H7 (cell line): Measurements from ENCODE around the gene ANTXRL. TPM values are rescaled to one million over a fixed set of nuclear protein-coding genes. Genes with fewer than 3 reads are reported as not detected.

ENCODE experiments used
- DNase-seq: peaks from one replicate; pipeline ENCODE4 v3.0.0; 2012
- H3K27me3 ChIP-seq: 2 replicates; pipeline ENCODE4 v1.6.0; 2011; ENCODE audit warnings: mild to moderate bottlenecking, low read length; ENCODE audit not compliant: control insufficient read depth, insufficient read depth
- H3K36me3 ChIP-seq: replicated peaks from 2 replicates; pipeline ENCODE4 v1.5.1; 2011; ENCODE audit warnings: low read length; ENCODE audit not compliant: control insufficient read depth, insufficient read depth
- H3K4me3 ChIP-seq: 2 replicates; pipeline ENCODE4 v1.5.1; 2011; ENCODE audit warnings: low read depth, mild to moderate bottlenecking, control low read depth, low read length, moderate library complexity; ENCODE audit not compliant: insufficient read depth
- total RNA-seq: library from RNA; depleted of rRNA; stranded (reverse); fragments of >200 nt; shearing (Covaris generic); gene quantifications from 2 replicates; pipeline ENCODE4 v1.2.3, GENCODE V29; 2014

ANTXRL gene
- total RNA-seq, 1 experiment from 2014 or later: not detected

DNA sequence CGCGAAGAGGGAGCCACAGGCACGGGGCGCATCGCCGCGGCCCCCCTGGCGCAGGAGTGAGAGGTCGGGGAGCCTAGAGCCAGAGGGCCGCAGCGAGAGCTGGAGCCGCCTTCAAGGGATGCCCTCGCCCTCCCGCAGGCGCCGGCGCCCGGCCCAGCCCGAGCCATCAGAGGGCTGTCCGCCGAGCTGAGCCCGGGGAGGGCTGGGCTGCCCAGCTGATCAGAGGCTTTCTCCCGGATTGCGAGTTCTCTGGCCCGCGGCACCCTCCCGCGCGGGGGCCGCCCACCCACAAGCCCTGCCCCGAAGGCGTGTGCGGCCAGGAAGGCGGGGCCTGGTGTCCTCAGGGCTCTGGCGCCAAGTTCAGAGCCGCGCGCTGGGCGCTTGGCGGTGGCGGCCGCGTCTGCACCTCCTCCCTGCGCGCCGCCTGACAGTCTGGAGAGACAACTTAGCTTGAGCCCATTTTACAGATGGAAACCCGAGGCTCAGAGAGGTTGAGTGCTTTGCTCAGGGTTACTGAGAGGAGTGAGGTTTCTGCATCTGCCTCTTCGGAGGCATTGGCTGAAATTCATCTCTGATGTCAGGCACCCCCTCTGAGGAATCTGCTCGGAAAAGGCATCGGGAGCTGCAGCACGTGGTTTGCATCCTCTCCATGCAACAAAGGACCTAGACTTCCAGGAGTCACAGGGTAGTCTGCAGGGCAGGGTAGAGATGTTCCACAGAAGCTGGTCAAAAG is 3.8 kb upstream of the ANTXRL start:
- DNase-seq: peak; percentile 88
- Histone ChIP-seq H3K4me3 (peak overlapping the region; percentile 63), H3K27me3 (peaks cover 26% of the 10 kb centered on the region), H3K36me3 (no peaks in the 10 kb centered on the region)

DNA sequence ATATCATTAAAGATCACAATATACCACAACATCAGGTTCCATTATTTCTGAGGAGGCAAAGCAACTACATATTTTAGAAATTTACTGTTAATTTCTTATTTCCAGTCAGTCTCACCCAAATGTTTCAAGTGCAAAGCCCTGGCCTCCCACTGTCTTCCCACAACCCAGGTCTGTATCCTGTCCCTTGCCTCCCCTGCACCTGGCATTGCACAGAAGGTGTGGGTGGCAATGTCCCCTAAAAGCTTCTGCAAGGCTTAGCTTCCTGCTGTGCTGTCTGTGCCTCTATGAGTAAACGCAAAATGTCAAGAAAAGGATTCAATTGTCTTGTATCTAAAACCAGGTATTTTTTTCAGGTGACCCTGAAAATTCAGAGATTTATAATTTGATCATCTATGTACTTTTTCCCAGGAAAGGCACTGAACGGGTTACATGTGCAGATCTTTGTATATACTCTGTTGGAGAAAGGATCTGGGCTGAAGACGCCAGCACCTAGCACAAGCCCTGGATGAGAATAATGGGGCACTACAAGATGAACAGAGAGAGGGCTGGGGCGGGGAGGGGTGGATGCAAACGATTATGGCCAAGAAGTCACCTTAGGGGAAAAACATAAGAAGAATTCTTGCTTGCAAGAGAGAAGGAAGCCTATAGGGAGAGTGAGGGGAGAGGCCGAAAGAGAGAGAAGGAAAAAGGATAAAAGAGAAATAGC is 3.1 kb upstream of the ANTXRL start:
- H3K4me3 ChIP-seq: peak overlapping the region; percentile 91
- H3K36me3 ChIP-seq: no peaks in the 10 kb centered on the region
- peaks cover 26% of the 10 kb centered on the region for H3K27me3 ChIP-seq
- no peak for DNase-seq

DNA sequence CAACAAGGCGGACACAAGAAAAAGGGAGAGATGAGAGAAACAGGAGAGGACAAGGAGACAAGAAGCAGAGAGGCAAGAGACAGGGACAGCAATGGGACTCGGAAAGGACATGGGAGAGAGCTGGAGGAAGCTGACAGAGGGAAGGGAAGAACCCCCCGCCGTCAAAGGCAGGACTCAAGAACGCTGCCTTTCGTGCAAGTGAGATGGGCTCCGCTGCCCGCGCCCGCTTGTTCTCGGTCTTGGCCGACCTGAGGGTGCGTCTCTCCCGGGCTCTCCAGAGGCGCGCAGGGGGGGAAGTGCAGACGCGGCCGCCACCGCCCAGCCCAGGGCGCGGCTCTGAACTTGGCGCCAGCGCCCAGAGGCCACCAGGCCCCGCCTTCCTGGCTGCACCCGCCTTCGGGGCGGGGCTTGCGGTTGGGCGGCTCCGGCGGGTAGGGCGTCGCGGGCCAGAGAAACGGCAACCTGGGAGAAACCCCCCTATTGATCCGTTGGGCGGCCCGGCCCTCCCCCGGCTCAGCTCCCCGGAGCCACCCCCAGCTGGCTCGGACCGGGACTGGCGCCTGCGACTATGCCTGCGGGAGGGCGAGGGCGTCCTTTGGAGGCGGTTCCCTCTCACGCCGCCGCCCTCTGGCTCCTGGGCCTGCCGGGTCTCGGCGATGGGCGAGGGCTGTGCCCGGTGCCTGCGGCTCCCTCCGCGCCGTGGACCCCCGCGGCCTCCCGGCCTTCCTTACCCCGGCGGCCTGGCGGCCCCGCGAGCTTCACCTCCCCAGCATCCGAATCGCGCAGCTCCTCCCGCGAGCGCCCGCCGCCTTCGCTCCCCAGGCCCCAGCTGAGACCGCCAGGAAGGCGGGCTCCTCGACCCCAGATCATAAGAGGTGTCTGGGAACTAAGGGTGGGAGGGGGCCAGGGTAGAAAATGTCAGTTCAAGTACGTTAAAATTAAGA is 2.2 kb upstream of the ANTXRL start:
- H3K4me3 ChIP-seq: peak overlapping the region; percentile 91
- H3K36me3 ChIP-seq: no peaks in the 10 kb centered on the region
- peak; percentile 95 for DNase-seq
- H3K27me3 ChIP-seq: peaks cover 26% of the 10 kb centered on the region

DNA sequence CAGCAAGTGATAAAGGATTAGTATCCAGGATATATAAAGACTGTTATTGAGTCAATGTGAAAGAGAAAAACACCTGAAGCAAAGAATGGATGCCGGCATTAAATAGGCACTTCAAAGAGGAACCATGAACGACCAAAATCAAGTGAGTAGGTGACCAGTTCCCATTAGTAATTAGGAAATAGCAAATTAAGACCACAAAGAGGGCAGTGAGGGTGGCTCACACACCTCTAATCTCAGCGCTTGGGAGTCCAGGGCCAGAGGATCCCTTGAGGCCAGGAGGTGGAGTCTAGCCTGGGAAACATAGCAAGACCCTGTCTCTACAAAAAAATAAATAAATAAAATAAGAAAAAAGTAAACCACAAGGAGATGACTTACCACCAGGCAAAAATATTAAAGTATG is 1.5 kb upstream of the ANTXRL start:
- peaks cover 26% of the 10 kb centered on the region for H3K27me3 ChIP-seq
- DNase-seq: no peak

DNA sequence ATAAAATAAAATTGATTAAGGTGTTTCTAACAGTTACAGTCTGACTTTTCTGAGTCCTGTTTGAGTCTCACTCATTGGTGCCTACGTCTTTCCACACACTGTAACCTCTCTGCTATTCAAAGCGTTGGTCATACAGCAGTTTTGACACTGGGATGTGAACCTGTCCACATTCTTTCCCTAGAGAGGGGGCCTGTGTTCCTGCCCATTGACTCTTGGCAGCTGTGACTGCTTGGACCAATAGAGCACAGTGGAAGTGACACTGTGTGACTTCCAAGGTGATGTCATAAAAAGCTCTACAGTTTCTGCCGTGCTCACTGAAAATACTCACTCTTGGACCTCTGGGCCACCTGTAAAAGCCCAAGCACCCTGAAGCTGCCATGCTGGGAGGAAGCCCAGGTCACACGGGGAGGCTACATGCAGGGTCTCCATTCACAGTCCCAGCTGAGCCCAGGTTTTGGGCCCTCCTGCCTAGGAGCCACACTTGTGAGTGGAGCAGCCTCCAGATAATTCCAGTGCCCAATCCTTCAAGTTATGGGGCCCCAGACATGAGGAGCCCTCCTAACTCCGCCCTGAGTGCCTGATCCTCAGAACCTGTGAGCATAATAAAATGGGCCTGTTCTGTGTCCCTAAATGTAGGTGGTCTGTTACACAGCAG is 704 bp upstream of the ANTXRL start:
- Histone ChIP-seq H3K4me3 (no peak overlapping the region), H3K36me3 (no peaks in the 10 kb centered on the region), H3K27me3 (peaks cover 26% of the 10 kb centered on the region)
- no peak for DNase-seq

More for the DNA sequence above, 1.5 kb upstream of the ANTXRL start:
- Histone ChIP-seq H3K4me3 (peak overlapping the region; percentile 91), H3K36me3 (no peaks in the 10 kb centered on the region)

DNA sequence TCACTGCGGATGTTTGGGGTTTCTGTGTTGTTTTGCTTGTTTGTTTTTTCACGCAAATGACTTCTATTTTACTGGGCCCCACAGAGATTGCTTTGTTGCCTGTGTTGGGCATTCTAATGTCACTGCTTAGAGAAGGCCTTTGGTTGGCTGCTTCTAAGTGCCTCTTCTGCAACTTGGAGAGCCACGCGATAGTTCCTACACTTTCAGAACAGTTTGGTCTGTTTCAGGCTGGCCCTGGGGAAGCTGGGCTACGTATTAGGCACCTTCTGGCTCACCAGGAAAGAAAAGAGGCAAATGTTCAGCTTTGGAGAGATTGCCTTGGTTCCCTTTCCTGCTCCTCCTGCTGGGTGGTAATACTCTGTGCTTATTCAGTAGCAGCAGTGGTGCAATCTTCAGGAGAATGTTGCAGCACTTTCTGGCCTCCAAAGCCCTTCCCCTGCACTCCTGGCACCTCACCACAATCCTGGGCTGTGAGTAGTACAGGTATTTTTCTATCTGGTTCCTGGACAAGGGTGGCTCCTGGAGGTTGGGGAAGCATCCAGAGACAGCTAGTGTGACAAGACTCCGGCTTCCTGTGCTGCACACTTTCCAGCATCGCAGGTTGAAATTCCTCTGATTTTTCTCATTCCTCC is 1.2 kb downstream of the ANTXRL start:
- DNase-seq: no peak
- Histone ChIP-seq H3K36me3 (no peaks in the 10 kb centered on the region), H3K4me3 (no peak overlapping the region), H3K27me3 (peaks cover 14% of the 10 kb centered on the region)

DNA sequence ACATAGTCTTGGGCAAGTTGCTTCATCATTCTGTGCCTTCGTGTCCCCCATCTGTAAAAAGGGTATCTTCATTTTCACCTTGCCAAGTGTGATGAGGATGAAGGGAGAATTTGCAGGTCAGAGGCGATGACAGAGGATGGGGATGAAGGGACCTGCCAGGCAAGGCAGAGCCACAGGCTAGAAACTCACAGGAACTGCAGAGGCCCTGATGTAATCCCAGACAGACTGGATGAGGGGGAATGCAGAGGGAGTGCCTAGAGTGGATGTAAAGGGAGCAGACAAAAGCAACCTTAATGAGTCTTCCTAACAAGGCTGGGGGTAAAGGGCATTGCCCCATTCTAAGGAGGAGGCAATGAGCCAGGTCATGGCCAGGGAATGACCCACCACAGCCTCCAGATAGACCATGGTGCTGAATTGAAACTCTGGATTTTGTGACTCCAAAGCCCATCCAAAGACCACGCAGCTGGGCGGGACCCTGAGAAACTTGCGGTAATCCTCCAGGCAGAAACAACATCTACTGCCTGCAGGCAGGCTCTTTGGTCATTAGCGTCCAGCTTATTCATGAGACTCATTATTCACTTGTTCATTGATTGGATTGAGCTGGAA is 1.9 kb downstream of the ANTXRL start:
- DNase-seq: no peak
- no peak overlapping the region for H3K4me3 ChIP-seq

DNA sequence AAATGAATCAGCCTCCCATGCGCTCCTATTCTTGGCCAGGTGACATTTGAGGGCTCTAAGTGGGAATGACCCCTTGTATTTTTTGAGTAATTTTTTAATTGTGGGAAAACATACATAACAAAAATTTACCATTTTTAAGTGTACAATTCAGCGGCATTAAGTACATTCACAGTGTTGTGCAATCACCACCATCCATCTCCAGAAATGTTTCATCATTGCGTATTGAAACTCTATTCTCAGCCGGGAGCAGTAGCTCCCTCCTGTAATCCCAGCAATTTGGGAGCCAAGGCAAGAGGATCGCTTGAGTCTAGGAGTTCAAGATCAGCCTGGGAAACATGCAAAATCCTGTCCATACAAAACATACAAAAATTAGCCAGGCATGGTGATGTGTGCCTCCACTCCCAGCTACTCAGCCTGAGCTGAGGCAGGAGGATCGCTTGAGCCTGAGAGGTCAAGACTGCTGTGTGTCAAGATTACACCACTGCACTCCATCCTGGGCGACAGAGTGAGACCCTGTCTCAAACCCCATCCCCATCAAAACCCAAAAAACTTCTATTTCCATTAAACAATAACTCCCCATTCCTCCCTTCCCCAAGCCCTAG is 2.5 kb downstream of the ANTXRL start:
- Histone ChIP-seq H3K36me3 (no peaks in the 10 kb centered on the region), H3K4me3 (no peak overlapping the region), H3K27me3 (peaks cover under 1% of the 10 kb centered on the region; the same call in 1 of the 2 replicates)
- DNase-seq: no peak

More for the DNA sequence above, 1.9 kb downstream of the ANTXRL start:
- Histone ChIP-seq H3K27me3 (peaks cover 7% of the 10 kb centered on the region), H3K36me3 (no peaks in the 10 kb centered on the region)

DNA sequence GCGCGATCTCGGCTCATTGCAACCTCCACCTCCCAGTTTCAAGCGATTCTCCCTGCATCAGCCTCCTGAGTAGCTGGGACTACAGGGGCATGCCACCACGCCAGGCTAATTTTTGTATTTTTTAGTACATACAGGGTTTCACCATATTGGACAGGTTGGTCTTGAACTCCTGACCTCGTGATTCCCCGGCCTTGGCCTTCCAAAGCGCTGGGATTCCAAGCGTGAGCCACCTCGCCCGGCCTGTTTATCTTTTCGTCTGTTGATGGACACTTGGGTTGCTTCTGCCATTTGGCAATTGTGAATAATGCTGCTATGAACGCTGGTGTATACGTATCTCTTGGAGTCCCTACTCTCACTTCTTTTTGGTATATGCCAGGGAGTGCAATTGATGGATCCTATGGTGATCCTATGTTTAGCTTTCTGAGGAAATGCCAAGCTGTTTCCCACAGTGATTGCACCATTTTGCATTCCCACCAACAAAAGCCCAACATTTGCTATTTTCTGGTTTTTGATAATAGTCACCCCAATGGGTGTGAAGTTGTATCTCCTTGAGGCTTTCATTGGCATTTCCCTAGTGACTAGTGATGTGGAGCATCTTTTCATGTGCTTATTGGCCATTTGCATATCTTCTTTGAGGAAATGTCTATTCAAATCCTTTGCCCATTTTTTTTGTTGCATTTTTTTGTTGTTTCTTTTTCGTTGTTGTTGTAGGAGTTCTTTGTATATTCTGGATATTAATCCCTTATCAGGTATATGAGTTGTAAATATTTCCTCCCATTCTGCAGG is 3.5 kb downstream of the ANTXRL start:
- DNase-seq: no peak
- no peaks in the 10 kb centered on the region for H3K36me3 ChIP-seq
- no peak overlapping the region for H3K4me3 ChIP-seq
- no peaks in the 10 kb centered on the region for H3K27me3 ChIP-seq

DNA sequence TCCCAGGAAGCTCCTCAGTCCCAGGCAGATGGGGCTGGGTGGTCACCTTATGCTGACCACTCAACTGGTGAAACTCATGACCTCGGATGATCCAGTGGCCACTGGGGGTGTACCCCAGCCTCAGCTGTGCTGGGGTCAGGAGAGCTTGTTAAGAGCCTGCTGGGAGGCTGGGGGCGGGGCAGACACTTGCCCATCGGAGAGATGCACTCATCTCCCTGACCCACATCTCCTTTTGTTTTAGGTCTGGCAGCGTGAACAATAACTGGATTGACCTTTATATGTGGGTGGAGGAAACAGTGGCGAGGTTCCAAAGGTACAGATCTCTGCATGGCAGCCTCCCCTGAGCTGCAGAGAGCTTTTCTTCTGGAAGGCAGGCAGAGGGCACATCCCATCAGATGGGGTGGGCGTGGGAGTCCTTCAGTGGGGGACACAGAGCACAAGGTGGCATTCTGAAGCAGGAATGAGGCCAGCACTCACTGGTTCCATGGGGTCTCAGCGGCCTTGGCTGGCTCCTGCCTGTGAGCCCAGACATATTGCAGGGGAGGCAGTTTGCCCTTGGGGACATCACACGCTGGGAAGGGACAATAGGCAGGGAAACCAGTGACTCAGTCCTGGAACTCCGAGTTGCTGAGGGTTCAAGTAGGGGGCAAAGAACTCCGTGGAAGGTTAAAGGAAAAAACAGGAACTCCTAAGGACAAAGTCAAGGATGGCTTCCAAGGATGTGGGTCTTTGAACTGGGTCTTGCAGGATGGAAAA is 5.2 kb downstream of the ANTXRL start:
- Histone ChIP-seq H3K36me3 (no peaks in the 10 kb centered on the region), H3K4me3 (no peak overlapping the region), H3K27me3 (no peaks in the 10 kb centered on the region)
- no peak for DNase-seq

DNA sequence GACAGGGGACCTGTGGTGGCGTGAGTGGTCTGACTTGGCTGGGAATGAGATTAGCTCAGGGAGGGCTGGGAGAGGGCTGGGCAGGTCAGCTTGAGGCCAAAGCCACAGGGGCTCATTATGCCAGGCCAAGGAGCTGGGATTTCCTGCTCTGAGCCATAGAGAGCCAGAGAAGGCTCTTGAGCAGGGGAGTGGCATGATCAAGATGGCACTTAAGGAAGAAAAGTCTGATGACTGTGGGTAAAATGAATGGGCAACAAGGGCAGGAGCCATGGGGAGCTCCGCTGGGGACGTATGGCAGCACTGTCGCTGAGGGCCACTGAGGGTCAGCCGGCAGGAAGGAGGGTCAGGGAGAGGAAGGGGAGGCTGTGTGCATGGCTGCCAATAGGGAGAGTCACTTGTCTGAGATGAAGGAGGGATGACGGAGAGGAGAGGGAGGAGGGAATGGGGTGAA is 5.8 kb downstream of the ANTXRL start:
- H3K4me3 ChIP-seq: no peak overlapping the region
- no peaks in the 10 kb centered on the region for H3K27me3 ChIP-seq
- H3K36me3 ChIP-seq: no peaks in the 10 kb centered on the region
- DNase-seq: no peak

DNA sequence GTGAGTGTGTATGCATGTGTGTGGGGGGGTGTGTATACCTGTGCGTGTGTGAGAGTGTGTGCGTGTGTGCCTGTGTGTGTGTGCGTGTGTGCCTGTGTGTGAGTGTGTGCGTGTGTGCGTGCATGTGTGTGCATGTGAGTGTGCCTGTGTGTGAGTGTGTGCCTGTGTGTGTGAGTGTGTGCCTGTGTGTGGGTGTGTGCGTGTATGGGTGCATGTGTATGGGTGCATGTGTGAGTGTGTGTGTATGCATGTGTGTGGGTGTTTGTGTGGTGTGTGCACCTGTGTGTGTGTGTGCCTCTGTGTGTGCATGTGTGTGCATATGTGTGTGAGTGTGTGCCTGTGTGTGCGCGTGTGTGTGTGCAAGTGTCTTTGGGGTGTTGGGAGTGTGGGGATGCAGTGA is 6.4 kb downstream of the ANTXRL start:
- DNase-seq: no peak
- H3K27me3 ChIP-seq: no peaks in the 10 kb centered on the region
- H3K4me3 ChIP-seq: no peak overlapping the region
- H3K36me3 ChIP-seq: no peaks in the 10 kb centered on the region
